HUES6 (cell line): ENCODE data around the gene SS18L1.

Experiments
- H3K27ac ChIP-seq: 2 replicates; pipeline ENCODE4 v1.7.0; 2013; ENCODE audit warnings: low read depth, mild to moderate bottlenecking, low read length, inconsistent platforms
- H3K27me3 ChIP-seq: 2 replicates; pipeline ENCODE4 v1.6.1; 2013; ENCODE audit warnings: low read length; ENCODE audit not compliant: control insufficient read depth, insufficient read depth
- H3K36me3 ChIP-seq: 2 replicates; pipeline ENCODE4 v1.6.1; 2013; ENCODE audit warnings: low read length; ENCODE audit not compliant: control insufficient read depth, insufficient read depth
- H3K4me1 ChIP-seq: 2 replicates; pipeline ENCODE4 v1.6.1; 2013; ENCODE audit warnings: low read length; ENCODE audit not compliant: control insufficient read depth, insufficient read depth
- H3K4me3 ChIP-seq: 2 replicates; pipeline ENCODE4 v1.5.1; 2013; ENCODE audit warnings: low read depth, low read length
- H3K9ac ChIP-seq: one replicate; pipeline ENCODE4 v1.6.1; 2013; ENCODE audit warnings: mild to moderate bottlenecking, low read length
- H3K9me3 ChIP-seq: 2 replicates; pipeline ENCODE4 v1.6.1; 2013; ENCODE audit warnings: low read depth, low read length; ENCODE audit not compliant: control insufficient read depth, insufficient read depth

The SS18L1 gene, protein sequence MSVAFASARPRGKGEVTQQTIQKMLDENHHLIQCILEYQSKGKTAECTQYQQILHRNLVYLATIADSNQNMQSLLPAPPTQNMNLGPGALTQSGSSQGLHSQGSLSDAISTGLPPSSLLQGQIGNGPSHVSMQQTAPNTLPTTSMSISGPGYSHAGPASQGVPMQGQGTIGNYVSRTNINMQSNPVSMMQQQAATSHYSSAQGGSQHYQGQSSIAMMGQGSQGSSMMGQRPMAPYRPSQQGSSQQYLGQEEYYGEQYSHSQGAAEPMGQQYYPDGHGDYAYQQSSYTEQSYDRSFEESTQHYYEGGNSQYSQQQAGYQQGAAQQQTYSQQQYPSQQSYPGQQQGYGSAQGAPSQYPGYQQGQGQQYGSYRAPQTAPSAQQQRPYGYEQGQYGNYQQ

DNA sequence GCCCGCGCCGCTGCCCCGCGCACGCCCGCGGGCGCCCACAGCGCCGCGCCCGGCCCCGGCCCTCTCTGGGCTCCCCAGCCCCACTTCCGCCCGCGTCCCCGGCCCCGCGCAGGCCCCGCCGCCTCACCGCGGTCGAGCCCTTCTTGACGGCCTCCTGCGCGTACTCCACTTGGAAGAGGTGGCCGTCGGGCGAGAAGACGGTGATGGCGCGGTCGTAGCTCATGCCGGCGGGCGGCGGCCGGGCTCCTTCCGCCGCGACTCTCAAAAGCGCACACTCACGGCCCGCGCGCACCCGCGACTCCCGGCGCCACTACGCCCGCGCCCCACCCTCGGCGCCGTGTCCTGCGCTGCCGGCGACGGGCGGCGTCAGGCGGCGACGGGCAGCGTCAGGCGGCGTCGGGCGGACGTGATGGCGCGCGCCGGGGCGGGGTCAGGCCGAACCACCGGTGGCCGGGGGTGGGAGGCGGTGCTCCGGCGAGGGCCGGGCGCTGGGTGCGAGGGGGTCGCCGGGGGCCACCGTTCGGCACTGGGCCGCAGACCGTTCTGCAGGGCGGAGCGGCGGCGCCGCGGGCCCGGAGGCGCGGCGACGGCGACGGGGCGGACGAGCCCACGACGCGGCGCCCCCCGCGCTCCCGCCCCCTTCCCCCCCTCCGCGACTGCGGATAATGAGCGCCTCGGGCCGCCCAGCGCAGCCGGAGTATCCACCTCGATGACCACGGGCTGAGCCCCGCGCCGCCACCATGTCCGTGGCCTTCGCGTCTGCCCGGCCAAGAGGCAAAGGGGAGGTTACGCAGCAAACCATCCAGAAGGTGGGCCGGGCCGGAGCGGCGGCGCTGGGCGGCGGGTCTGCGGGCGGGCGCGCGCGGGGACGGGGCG, at the start of gene SS18L1, which contains the start of gene PSMA7:
Gene SS18L1 (plus strand): TSS at position 689 of the 876 bp plus-strand sequence. CDS start 52 bp downstream, at position 741.
Gene PSMA7 (minus strand): TSS at position 314 of the 876 bp plus-strand sequence. CDS start 91 bp downstream, at position 223.
- Histone ChIP-seq H3K4me3 (peak within 1 kb of the TSS; percentile 68), H3K27me3 (no peaks in the 10 kb centered on the region), H3K27ac (peak within 1 kb of the TSS; percentile 62; the same call in 1 of the 2 replicates), H3K4me1 (peaks cover 15% of the 10 kb centered on the region; the same call in 1 of the 2 replicates), H3K9ac (peak within 1 kb of the TSS; percentile 95), H3K9me3 (no peaks in the 10 kb centered on the region), H3K36me3 (peaks cover 45% of the 10 kb centered on the region)

DNA sequence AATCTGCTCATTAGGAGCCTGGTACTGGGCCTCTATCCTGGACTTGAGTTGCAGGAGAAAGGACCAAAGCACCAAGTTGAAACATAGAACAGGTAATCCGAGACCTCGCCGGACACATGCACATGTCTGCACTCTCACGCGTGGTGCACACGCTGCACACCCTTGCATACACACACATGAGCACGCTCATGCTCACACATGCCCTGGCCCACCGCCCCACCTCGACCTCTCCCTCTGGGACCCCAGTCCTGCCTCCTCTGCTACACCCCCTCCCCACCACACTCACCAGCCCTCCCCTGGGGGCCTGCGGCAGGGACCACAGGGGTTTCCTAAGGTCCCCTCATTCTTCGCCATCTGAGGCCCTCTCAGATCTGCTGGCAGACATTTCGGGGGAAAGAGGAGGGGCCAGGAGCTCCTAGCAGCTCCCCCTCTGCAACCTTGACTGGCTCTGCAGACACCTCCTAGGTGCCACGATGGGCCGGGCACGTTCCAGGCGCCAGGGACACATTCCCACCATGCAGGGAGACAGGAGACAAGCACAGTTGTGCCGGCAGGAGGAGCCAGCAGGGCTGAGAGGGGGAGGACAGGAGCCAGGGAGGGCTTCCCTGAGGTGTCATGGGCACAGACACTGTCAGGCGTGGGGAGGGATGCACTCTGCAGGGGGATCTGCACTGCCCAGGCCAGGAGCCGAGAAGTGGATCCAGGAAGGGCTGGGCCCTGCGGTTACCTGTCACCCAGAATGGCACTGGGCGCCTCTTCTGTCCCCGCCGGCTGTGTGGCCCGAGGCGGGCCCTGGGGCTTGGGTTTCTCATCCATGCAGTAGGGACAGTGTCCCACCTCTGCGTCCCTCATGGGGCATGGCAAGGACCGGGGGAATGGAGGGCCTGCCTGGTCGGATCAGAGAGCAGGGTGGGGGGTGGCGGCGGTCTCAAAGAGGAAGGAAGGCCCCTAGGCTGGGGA, 46.9 kb upstream of the SS18L1 start:
- H3K4me1 ChIP-seq, result no peaks in the 10 kb centered on the region
- H3K27ac ChIP-seq, result no peak overlapping the region
- no peak overlapping the region for H3K9ac ChIP-seq
- no peaks in the 10 kb centered on the region for H3K9me3 ChIP-seq
- H3K4me3 ChIP-seq, result no peak overlapping the region
- no peaks in the 10 kb centered on the region for H3K36me3 ChIP-seq
- peaks cover under 1% of the 10 kb centered on the region; the same call in 1 of the 2 replicates for H3K27me3 ChIP-seq

DNA sequence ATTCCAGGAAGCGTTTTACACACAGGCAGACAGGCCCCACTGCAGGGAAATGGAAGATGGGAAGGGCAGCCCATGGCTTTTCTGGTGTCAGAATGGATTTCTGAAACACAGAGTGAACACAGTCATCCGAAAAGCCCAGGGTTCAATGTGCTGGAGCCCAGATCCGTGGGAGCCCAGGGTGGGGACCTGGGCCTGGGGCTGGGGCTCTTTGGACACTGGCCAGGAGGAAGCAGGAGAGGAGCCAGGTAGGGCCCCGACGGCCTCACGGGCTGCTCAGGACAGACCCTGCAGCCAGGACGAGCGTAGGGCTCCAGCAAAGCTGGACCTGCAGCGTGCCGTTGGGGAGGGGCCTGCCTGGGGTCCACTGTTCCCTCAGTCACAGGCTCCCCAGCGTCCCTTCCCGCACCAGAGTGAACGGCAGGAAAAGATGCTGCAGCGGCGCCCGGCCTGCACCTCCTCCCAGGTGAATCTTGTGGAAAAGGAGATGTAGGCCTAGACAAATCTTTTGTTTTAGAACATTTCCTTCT, 45.6 kb upstream of the SS18L1 start:
- Histone ChIP-seq H3K4me1 (no peaks in the 10 kb centered on the region), H3K27me3 (peaks cover 5% of the 10 kb centered on the region; the same call in 1 of the 2 replicates), H3K9me3 (no peaks in the 10 kb centered on the region), H3K4me3 (no peak overlapping the region), H3K27ac (no peak overlapping the region), H3K9ac (no peak overlapping the region), H3K36me3 (no peaks in the 10 kb centered on the region)

DNA sequence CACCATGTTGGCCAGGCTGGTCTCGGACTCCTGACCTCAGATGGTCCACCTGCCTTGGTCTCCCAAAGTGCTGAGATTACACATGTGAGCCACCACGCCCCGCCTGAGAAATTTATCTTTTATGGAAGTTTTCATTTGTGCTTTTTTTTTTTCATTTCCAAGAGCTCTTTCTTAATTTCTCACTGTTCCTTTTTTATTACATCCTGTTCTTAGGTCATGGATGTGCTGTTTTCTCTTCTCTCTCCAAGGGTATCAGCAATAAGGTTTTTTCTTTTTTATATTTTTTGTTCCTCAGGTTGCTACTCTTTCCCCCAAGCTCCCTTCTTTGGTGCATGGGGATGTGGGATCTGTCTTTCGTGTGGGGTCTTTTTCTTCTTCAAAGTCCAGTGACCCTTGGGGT, 42.5 kb upstream of the SS18L1 start:
- Histone ChIP-seq H3K4me1 (peaks cover 6% of the 10 kb centered on the region; the same call in 1 of the 2 replicates), H3K9me3 (no peaks in the 10 kb centered on the region; the same call in 1 of the 2 replicates), H3K27me3 (peaks cover 5% of the 10 kb centered on the region; the same call in 1 of the 2 replicates), H3K36me3 (no peaks in the 10 kb centered on the region), H3K27ac (no peak overlapping the region), H3K4me3 (no peak overlapping the region), H3K9ac (no peak overlapping the region)

DNA sequence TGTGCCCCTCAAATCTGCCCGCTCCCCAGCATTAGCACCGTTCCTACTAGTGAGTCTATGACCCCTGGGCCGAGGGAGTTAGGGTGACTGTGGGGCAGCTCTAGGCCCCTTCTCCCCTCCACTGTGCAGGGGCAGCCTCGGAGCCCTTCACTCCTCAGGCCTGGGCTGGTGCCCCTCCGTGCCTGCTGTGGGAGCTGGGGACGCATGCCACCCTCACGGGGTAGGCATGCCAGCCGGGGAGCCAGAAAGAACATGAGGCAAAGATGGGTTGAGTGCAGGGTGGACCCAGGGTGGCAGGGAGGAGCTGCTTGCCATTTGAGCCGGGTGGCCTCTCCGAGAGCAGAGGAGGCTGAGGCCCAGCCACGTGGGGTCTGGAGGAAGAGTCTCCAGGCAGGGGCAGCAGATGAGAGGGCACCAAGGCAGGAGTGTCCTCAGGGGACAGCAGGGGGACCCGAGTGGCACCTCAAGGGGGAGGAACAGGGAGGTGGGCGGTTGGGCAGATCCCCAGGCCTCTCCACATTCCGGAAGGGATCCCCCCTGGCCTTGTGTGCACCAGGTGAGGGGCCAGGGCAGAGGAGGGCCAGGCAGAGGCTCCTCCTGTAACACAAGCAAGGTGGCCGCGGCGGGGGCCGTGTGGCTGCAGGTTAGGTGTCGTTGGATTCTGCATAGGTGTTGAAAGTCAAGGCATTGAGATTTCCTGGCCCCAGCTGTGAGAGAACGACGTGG, 39.9 kb upstream of the SS18L1 start:
- Histone ChIP-seq H3K9ac (no peak overlapping the region), H3K9me3 (peaks cover 14% of the 10 kb centered on the region), H3K27me3 (peaks cover 5% of the 10 kb centered on the region; the same call in 1 of the 2 replicates), H3K36me3 (no peaks in the 10 kb centered on the region), H3K27ac (no peak overlapping the region), H3K4me1 (peaks cover 6% of the 10 kb centered on the region; the same call in 1 of the 2 replicates), H3K4me3 (no peak overlapping the region)

DNA sequence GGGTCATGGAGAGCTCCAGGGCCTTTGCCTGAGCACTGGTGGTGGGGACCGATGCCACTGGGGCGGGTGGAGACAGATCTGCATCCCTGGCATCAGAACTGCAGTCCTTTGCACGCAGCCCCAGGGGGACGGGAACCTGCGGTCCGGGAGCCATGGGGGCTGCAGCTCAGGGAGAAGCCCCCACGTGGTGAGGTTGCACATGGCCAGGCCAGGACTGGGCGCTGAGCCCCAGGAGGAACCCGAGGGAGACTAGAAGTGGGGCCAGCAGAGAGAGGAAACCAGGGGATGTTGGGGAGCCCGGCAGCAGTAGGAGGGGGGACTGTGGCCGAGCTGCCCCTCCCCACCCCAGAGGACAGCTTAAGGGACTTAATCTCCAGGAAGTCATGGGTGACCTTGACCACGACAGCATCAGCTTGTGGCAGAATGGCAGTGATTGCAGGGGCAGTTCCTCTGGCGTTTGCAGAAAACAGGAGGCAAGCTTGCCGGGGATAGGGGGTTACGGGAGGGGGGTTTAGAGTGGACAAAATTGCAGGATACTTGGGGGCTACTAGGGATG, 39.3 kb upstream of the SS18L1 start:
- Histone ChIP-seq H3K27me3 (peaks cover 5% of the 10 kb centered on the region; the same call in 1 of the 2 replicates), H3K9me3 (peaks cover 21% of the 10 kb centered on the region), H3K27ac (no peak overlapping the region), H3K4me3 (no peak overlapping the region), H3K9ac (no peak overlapping the region), H3K36me3 (no peaks in the 10 kb centered on the region), H3K4me1 (peaks cover 6% of the 10 kb centered on the region; the same call in 1 of the 2 replicates)

DNA sequence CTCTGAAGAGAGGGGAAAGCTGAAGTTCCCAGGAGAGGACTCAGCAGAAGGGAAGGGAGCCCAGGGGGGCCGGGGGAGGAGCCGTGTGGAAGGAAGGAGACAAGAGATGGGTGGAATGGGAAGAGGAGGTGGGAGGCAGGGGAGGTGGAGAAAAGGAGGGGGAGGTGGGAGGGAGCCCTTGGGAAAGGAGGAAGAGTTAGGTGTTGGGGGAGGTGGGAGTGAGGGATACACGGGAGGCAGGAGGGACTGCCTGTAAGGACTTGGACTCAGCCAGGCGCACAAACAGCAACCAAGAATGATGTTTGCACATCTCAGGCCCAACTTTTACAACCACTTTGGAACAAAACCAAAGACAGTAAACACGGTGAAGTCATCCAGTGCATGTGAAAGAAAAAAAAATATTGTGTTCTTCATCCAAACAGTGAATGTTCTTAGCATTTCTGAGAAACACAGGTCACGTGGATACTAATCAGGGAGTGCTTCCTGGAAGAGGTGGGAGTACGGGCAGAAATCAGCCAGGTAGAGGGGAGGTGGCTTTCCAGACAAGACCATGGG, 38.7 kb upstream of the SS18L1 start:
- Histone ChIP-seq H3K9ac (no peak overlapping the region), H3K4me1 (peaks cover 6% of the 10 kb centered on the region; the same call in 1 of the 2 replicates), H3K27ac (no peak overlapping the region), H3K36me3 (no peaks in the 10 kb centered on the region), H3K27me3 (peaks cover 5% of the 10 kb centered on the region; the same call in 1 of the 2 replicates), H3K4me3 (no peak overlapping the region), H3K9me3 (peaks cover 24% of the 10 kb centered on the region)

DNA sequence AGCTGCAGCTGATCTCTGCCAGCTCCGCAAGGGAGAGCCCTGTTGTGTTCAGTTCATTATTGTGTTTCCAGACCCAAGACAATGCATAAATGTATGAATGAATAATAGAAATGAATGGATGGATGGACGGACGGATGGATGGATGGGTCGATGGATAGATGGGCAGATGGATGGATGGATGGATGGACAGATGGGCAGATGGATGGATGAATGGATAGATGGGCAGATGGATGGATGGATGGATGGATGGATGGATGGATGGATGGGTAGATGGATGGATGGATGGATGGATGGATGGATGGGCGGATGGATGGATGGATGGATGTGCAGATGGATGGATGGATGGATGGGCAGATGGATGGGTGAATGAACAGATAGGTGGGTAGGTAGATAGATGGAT, 38.0 kb upstream of the SS18L1 start:
- Histone ChIP-seq H3K27me3 (peaks cover 5% of the 10 kb centered on the region; the same call in 1 of the 2 replicates), H3K4me1 (peaks cover 6% of the 10 kb centered on the region; the same call in 1 of the 2 replicates), H3K9ac (no peak overlapping the region), H3K4me3 (no peak overlapping the region), H3K9me3 (peaks cover 28% of the 10 kb centered on the region), H3K36me3 (no peaks in the 10 kb centered on the region), H3K27ac (no peak overlapping the region)

DNA sequence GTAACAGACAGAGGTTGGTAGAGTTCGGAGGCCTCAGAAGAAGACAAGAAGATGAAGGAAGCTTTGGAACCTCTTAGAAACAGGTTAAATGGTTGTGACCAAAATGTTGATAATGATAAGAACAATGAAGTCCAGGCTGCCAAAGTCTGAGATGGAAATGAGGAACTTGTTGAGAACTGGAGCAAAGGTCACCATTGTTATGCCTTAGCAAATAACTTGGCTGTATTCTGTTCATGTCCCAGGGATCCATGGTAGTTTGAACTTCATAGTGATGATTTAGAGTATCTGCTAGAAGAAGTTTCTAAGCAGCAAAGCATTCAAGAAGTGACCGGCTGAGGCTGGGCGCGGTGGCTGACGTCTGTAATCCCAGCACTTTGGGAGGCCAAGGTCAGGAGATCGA, 32.4 kb upstream of the SS18L1 start:
- Histone ChIP-seq H3K4me3 (no peak overlapping the region), H3K36me3 (no peaks in the 10 kb centered on the region), H3K9ac (no peak overlapping the region), H3K4me1 (no peaks in the 10 kb centered on the region), H3K27me3 (no peaks in the 10 kb centered on the region), H3K9me3 (peaks cover 40% of the 10 kb centered on the region), H3K27ac (no peak overlapping the region)
